DOHH2 (cell line): ENCODE data around the gene WDR27.

Experiments
- H3F3A ChIP-seq: fragments of 200-600 bp; sonication (generic), shearing (Covaris generic); 2 replicates; pipeline ENCODE4 v1.6.0; 2016; ENCODE audit warnings: antibody characterized with exemption, mild to moderate bottlenecking; ENCODE audit not compliant: control insufficient read depth, insufficient read depth
- H3K27ac ChIP-seq: fragments of 200-600 bp; sonication (generic); 2 replicates; pipeline ENCODE4 v1.5.1; 2014; ENCODE audit warnings: low read depth, mild to moderate bottlenecking, low read length, moderate library complexity
- H3K27me3 ChIP-seq: fragments of 200-600 bp; sonication (generic); 2 replicates; pipeline ENCODE4 v1.6.1; 2014; ENCODE audit warnings: mild to moderate bottlenecking, low read length, mixed read lengths; ENCODE audit not compliant: control insufficient read depth
- H3K36me3 ChIP-seq: fragments of 200-600 bp; sonication (generic); 2 replicates; pipeline ENCODE4 v1.6.1; 2014; ENCODE audit warnings: mild to moderate bottlenecking, low read length, moderate library complexity, mixed read lengths; ENCODE audit not compliant: control insufficient read depth
- H3K4me1 ChIP-seq: fragments of 200-600 bp; sonication (generic); 2 replicates; pipeline ENCODE4 v1.6.1; 2014; ENCODE audit warnings: mild to moderate bottlenecking, low read length, mixed read lengths; ENCODE audit not compliant: control insufficient read depth
- H3K4me2 ChIP-seq: fragments of 200-600 bp; sonication (generic); 2 replicates; pipeline ENCODE4 v1.6.0; 2014; ENCODE audit warnings: mild to moderate bottlenecking, low read length, moderate library complexity
- H3K4me3 ChIP-seq: fragments of 200-600 bp; sonication (generic); 2 replicates; pipeline ENCODE4 v1.5.1; 2014; ENCODE audit warnings: mild to moderate bottlenecking, low read length, mixed read lengths
- H3K79me2 ChIP-seq: fragments of 200-600 bp; sonication (generic); 2 replicates; pipeline ENCODE4 v1.6.1; 2014; ENCODE audit warnings: mild to moderate bottlenecking, low read length, mixed read lengths; ENCODE audit not compliant: control insufficient read depth
- H3K9me2 ChIP-seq: fragments of 200-600 bp; sonication (generic); replicated peaks from 2 replicates; pipeline ENCODE4 v1.6.1; 2014; ENCODE audit warnings: mild to moderate bottlenecking, low read length, mixed read lengths; ENCODE audit not compliant: control insufficient read depth
- H3K9me3 ChIP-seq: fragments of 200-600 bp; sonication (generic); 2 replicates; pipeline ENCODE4 v1.6.1; 2014; ENCODE audit warnings: antibody characterized with exemption, low read length, mixed read lengths; ENCODE audit not compliant: control insufficient read depth, insufficient read depth
- H4K20me1 ChIP-seq: fragments of 200-600 bp; sonication (generic); 2 replicates; pipeline ENCODE4 v1.6.0; 2014; ENCODE audit warnings: low read depth, mild to moderate bottlenecking, antibody characterized with exemption, low read length, moderate library complexity; ENCODE audit not compliant: control insufficient read depth, insufficient read depth
- CTCF ChIP-seq: fragments of 200-600 bp; sonication (generic); IDR thresholded peaks from one replicate; pipeline ENCODE4 v1.5.1; 2014; ENCODE audit warnings: antibody characterized with exemption, mild to moderate bottlenecking, low read depth, low read length; ENCODE audit not compliant: poor library complexity, severe bottlenecking
- EZH2phosphoT487 ChIP-seq: fragments of 200-600 bp; sonication (generic); IDR thresholded peaks from 2 replicates; pipeline ENCODE4 v1.6.1; 2017; ENCODE audit warnings: borderline replicate concordance, mild to moderate bottlenecking, antibody characterized with exemption, low read length, moderate library complexity, mixed read lengths

Gene WDR27

GRCh38 chr6:169415179-169415578 lies 286.6 kb downstream of the WDR27 start:
- H3K4me3 ChIP-seq: no peak overlapping the region
- no peak overlapping the region for H3K27ac ChIP-seq
- H3K4me1 ChIP-seq: no peaks in the 10 kb centered on the region
- H3K79me2 ChIP-seq: no peaks in the 10 kb centered on the region
- no peak overlapping the region for H3K4me2 ChIP-seq
- H3F3A ChIP-seq: no peaks in the 10 kb centered on the region
- H4K20me1 ChIP-seq: no peaks in the 10 kb centered on the region
- no peaks in the 10 kb centered on the region for H3K9me2 ChIP-seq
- no peaks in the 10 kb centered on the region for H3K27me3 ChIP-seq
- no peaks in the 10 kb centered on the region for H3K9me3 ChIP-seq
- H3K36me3 ChIP-seq: no peaks in the 10 kb centered on the region
- TF ChIP-seq EZH2phosphoT487: no peak
- TF ChIP-seq CTCF: no peak

GRCh38 chr6:169411722-169412121 lies 290.1 kb downstream of the WDR27 start:
- no peak overlapping the region for H3K4me2 ChIP-seq

GRCh38 chr6:169411296-169411695 lies 290.5 kb downstream of the WDR27 start:
- H3K9me3 ChIP-seq: no peaks in the 10 kb centered on the region

More at GRCh38 chr6:169411722-169412121, 290.1 kb downstream of the WDR27 start:
- Histone ChIP-seq H3K27me3 (no peaks in the 10 kb centered on the region), H3K27ac (no peak overlapping the region), H3K36me3 (no peaks in the 10 kb centered on the region), H3K4me3 (no peak overlapping the region), H3K9me2 (no peaks in the 10 kb centered on the region), H3K79me2 (no peaks in the 10 kb centered on the region), H3K9me3 (no peaks in the 10 kb centered on the region), H3K4me1 (no peaks in the 10 kb centered on the region), H3F3A (no peaks in the 10 kb centered on the region), H4K20me1 (no peaks in the 10 kb centered on the region)
- TF ChIP-seq EZH2phosphoT487: no peak
- TF ChIP-seq CTCF: no peak

More at GRCh38 chr6:169411296-169411695, 290.5 kb downstream of the WDR27 start:
- no peaks in the 10 kb centered on the region for H3K27me3 ChIP-seq
- H4K20me1 ChIP-seq: no peaks in the 10 kb centered on the region
- no peaks in the 10 kb centered on the region for H3K9me2 ChIP-seq
- H3K36me3 ChIP-seq: no peaks in the 10 kb centered on the region
- no peaks in the 10 kb centered on the region for H3F3A ChIP-seq
- H3K4me3 ChIP-seq: no peak overlapping the region
- no peaks in the 10 kb centered on the region for H3K4me1 ChIP-seq
- H3K79me2 ChIP-seq: no peaks in the 10 kb centered on the region
- no peak overlapping the region for H3K4me2 ChIP-seq
- H3K27ac ChIP-seq: no peak overlapping the region
- TF ChIP-seq CTCF: no peak
- TF ChIP-seq EZH2phosphoT487: no peak
